ENCODE results near the gene ZC3H7A. TPM values are rescaled to one million over a fixed set of nuclear protein-coding genes. Genes with fewer than 3 reads are reported as not detected.

The ZC3H7A gene
- total and polyA plus RNA-seq, 2 of the 13 experiments (the other 11 are each of a cell fraction or from before 2014, with no cell fraction given): 29.2 to 36.8 TPM

DNA sequence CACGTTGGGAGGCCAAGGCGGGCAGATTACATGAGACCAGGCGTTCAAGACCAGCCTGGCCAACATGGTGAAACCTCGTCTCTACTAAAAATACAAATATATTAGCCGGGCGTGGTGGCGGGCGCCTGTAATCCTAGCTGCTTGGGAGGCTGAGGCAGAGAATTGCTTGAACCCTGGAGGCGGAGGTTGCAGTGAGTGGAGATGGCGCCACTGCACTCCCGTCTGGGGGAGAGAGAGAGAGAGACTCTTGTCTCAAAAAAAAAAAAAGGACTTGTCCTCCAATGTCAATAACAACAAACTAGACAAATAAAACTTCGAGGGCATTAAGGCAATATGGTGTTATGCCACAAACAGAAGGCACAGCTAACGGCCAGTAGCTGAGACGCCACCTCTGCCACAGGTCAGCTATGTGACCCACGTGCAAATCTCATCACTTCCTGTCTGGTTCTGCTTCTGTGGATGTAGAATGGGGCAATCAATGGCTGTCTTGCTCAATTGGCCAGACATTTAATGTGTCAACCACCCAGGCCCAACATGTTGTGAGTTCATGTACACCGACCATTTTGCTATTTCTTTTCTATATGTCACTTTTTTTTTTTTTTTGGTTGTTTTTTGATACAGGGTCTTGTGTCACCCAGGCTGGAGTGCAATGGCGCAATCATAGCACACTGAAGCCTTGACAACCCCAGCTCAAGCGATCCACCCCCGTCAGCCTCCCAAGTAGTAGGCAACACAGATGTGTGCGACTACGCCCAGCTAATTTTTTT lies 53.6 kb downstream of the ZC3H7A start (continued):
- no peak for TF ChIP-seq ZFX (CRISPR knock-in tag; IDR thresholded peaks at IDR 0.05; ENCODE audit: low read depth)
- TF ChIP-seq WIZ (CRISPR knock-in tag; IDR thresholded peaks at IDR 0.05): no peak
- TF ChIP-seq ETV6 (CRISPR knock-in tag; conservative IDR thresholded peaks at IDR 0.05): 0 out of 2 replicates have a peak, but pooled peaks have one; percentile 37
- TF ChIP-seq, protein P1, sequence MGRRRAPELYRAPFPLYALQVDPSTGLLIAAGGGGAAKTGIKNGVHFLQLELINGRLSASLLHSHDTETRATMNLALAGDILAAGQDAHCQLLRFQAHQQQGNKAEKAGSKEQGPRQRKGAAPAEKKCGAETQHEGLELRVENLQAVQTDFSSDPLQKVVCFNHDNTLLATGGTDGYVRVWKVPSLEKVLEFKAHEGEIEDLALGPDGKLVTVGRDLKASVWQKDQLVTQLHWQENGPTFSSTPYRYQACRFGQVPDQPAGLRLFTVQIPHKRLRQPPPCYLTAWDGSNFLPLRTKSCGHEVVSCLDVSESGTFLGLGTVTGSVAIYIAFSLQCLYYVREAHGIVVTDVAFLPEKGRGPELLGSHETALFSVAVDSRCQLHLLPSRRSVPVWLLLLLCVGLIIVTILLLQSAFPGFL (CRISPR knock-in tag; IDR thresholded peaks at IDR 0.05): peak; percentile 17; the same call in 1 of the 2 replicates
- TF ChIP-seq CENPBD1 (CRISPR knock-in tag; IDR thresholded peaks at IDR 0.05; ENCODE audit: borderline replicate concordance, low read depth): no peak
- TF ChIP-seq, protein P2, sequence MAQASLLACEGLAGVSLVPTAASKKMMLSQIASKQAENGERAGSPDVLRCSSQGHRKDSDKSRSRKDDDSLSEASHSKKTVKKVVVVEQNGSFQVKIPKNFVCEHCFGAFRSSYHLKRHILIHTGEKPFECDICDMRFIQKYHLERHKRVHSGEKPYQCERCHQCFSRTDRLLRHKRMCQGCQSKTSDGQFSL (CRISPR knock-in tag; IDR thresholded peaks at IDR 0.05): 0 out of 2 replicates have a peak, but pooled peaks have one; percentile 47
- TF ChIP-seq PRDM15 (CRISPR knock-in tag; IDR thresholded peaks at IDR 0.05): peak; percentile 52; the same call in 1 of the 2 replicates
- 0 out of 2 replicates have a peak, but pooled peaks have one; percentile 7 for TF ChIP-seq EED (CRISPR knock-in tag; IDR thresholded peaks at IDR 0.05)
- TF ChIP-seq GFI1 (CRISPR knock-in tag; IDR thresholded peaks at IDR 0.05; ENCODE audit: borderline replicate concordance): peak; percentile 96
- peak; percentile 79; the same call in 1 of the 2 replicates for TF ChIP-seq SATB2 (CRISPR knock-in tag; IDR thresholded peaks at IDR 0.05)
- no peak for TF ChIP-seq REPIN1 (CRISPR knock-in tag; IDR thresholded peaks at IDR 0.05; ENCODE audit: borderline replicate concordance, low read depth)
- TF ChIP-seq ZNF567 (CRISPR knock-in tag; IDR thresholded peaks at IDR 0.05; ENCODE audit: borderline replicate concordance): no peak
- no peak for TF ChIP-seq ZFYVE20 (CRISPR knock-in tag; IDR thresholded peaks at IDR 0.05; ENCODE audit: borderline replicate concordance, low read depth)
- TF ChIP-seq SNAI1 (CRISPR knock-in tag; IDR thresholded peaks at IDR 0.05; ENCODE audit: borderline replicate concordance): peak; percentile 18; the same call in 1 of the 2 replicates
- no peak; the same call in 1 of the 2 replicates for TF ChIP-seq ZNF646 (CRISPR knock-in tag; IDR thresholded peaks at IDR 0.05)
- TF ChIP-seq NCOA5 (CRISPR knock-in tag; IDR thresholded peaks at IDR 0.05): no peak

Measured in HepG2 (cell line).